Thyroid gland (tissue), 4 donors: ENCODE data around the gene LRP8.

Experiments used
- CTCF ChIP-seq, 6 experiments: fragments of 200-600 bp in 3 of 6; fragments of 450-650 bp in 3 of 6; sonication (generic) in 3 of 6; IDR thresholded peaks; one replicate each; pipeline ENCODE4 v1.5.1; 2016 to 2019; ENCODE audit warnings: antibody characterized with exemption in 6 of 6, mild to moderate bottlenecking in 2 of 6, inconsistent platforms in 1 of 6, moderate library complexity in 1 of 6
- POLR2A ChIP-seq, 2 donors: fragments of 450-650 bp; IDR thresholded peaks; one replicate each; pipeline ENCODE4 v1.6.1; 2017; ENCODE audit warnings: antibody characterized with exemption in 2 of 2, mild to moderate bottlenecking in 2 of 2, moderate library complexity in 1 of 2

- TF ChIP-seq POLR2A (IDR thresholded peaks at IDR 0.05): no peak
- TF ChIP-seq CTCF (IDR thresholded peaks at IDR 0.05): no peak
Measured at GRCh38 chr1:53267761-53268160, 60.1 kb downstream of the LRP8 start.
